ENCODE results near the gene BLACAT1.
"Not testable (repeated sequence)": the region's sequence is repeated elsewhere in the genome, so short reads cannot be mapped to it uniquely, and the experiment has no call there.

GRCh38 chr1:205478985-205479384 is 23.1 kb upstream of the BLACAT1 start:
- TF ChIP-seq POLR2A, CTCF (IDR thresholded peaks at IDR 0.05): not testable (repeated sequence)

Data from tibial nerve (tissue), 3 donors.